IMR-90 (cell line): Measurements from ENCODE around the gene MARCHF3.
"Not testable (repeated sequence)": the region's sequence is repeated elsewhere in the genome, so short reads cannot be mapped to it uniquely, and the experiment has no call there.

Experiments
- CEBPB ChIP-seq: IDR thresholded peaks from 2 replicates; pipeline ENCODE4 v1.6.1; 2012; ENCODE audit warnings: low read depth, low read length, improper control_type of control experiment
- FOS ChIP-seq: fragments of 150-350 bp; IDR thresholded peaks from 2 replicates; pipeline ENCODE4 v1.6.1; 2016; ENCODE audit warnings: low read depth, low read length
- TF ChIP-seq, protein P1 (sequence below): conservative IDR thresholded peaks from 2 replicates; pipeline ENCODE4 v1.5.1; 2012; ENCODE audit warnings: mild to moderate bottlenecking, low read depth, low read length, improper control_type of control experiment

- TF ChIP-seq, protein P1, sequence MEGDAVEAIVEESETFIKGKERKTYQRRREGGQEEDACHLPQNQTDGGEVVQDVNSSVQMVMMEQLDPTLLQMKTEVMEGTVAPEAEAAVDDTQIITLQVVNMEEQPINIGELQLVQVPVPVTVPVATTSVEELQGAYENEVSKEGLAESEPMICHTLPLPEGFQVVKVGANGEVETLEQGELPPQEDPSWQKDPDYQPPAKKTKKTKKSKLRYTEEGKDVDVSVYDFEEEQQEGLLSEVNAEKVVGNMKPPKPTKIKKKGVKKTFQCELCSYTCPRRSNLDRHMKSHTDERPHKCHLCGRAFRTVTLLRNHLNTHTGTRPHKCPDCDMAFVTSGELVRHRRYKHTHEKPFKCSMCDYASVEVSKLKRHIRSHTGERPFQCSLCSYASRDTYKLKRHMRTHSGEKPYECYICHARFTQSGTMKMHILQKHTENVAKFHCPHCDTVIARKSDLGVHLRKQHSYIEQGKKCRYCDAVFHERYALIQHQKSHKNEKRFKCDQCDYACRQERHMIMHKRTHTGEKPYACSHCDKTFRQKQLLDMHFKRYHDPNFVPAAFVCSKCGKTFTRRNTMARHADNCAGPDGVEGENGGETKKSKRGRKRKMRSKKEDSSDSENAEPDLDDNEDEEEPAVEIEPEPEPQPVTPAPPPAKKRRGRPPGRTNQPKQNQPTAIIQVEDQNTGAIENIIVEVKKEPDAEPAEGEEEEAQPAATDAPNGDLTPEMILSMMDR: not testable (repeated sequence)
- not testable (repeated sequence) for TF ChIP-seq FOS, CEBPB
Measured at GRCh38 chr5:126904407-126904806, 126.0 kb downstream of the MARCHF3 start.
